ENCODE data around the gene AQP2.

AQP2 gene

DNA sequence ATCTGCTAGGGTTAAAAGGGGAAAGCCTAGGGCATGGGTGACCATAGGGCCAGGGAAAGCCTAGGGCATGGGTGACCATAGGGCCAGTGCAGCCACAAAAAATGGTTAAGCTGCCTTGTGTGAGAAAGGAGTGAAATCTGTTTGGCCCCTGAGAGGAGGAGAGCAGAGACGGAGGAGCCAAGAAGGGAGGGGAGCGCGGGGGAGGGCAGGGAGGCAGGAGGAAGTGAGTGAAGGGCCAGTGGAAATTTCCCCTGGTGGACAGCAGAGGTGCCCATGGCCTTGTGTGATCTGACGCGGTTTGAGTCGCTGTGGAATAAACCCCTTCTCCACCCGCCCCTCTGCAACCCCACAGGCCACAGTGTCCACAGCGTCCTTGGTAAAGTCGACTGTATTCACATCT lies 21.6 kb downstream of the AQP2 start:
- DNase-seq (ENCODE audit: extremely low read depth, insufficient read length), result no peak
- Histone ChIP-seq H3K36me3 (ENCODE audit: control insufficient read depth, insufficient read depth, low read length) (no peaks in the 10 kb centered on the region), H3K27me3 (replicated peaks; ENCODE audit: control insufficient read depth, insufficient read depth, low read length) (peaks cover 1% of the 10 kb centered on the region), H3K4me3 (replicated peaks; ENCODE audit: low read depth, low read length) (no peak overlapping the region)
- TF ChIP-seq, protein P1, sequence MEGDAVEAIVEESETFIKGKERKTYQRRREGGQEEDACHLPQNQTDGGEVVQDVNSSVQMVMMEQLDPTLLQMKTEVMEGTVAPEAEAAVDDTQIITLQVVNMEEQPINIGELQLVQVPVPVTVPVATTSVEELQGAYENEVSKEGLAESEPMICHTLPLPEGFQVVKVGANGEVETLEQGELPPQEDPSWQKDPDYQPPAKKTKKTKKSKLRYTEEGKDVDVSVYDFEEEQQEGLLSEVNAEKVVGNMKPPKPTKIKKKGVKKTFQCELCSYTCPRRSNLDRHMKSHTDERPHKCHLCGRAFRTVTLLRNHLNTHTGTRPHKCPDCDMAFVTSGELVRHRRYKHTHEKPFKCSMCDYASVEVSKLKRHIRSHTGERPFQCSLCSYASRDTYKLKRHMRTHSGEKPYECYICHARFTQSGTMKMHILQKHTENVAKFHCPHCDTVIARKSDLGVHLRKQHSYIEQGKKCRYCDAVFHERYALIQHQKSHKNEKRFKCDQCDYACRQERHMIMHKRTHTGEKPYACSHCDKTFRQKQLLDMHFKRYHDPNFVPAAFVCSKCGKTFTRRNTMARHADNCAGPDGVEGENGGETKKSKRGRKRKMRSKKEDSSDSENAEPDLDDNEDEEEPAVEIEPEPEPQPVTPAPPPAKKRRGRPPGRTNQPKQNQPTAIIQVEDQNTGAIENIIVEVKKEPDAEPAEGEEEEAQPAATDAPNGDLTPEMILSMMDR (IDR thresholded peaks at IDR 0.05; ENCODE audit: insufficient read depth, low read length, poor library complexity, severe bottlenecking), result no peak

DNA sequence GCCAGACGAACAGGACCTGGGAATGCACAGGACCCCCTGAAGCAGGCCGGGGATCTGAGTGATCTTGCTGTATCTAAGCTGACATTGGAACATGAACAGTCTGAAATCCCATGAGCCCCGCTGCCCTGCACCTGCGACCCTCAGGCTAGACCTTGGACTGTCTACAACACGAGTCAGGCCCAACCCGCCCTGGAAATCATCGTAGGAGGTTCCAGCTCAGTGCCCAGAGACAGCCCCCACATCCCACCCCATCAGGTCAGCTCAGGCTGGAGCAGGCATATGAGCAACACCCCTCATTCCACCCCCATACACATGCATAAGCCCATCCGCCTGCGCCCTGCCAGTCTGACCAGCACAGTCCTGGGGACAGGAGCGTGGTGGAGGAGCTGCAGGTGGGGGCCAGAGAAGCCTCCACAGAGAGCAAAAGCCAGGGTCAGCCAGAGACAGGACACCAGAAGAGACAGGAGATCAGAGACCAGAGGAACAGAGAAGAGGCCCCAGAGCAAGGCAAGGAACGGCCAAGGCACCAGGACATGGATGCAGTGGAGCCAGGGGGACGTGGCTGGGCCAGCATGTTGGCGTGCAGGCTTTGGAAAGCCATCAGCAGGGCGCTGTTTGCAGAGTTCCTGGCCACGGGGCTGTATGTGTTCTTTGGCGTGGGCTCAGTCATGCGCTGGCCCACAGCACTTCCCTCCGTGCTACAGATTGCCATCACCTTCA lies 22.3 kb downstream of the AQP2 start, which contains the start of gene AQP6:
TSS of gene AQP6 (plus strand) at position 307 of the 720 bp plus-strand sequence. CDS start at position 534, 227 bp downstream.
- H3K27me3 ChIP-seq (replicated peaks; ENCODE audit: control insufficient read depth, insufficient read depth, low read length), result peaks cover 1% of the 10 kb centered on the region
- TF ChIP-seq, protein P1 (IDR thresholded peaks at IDR 0.05; ENCODE audit: insufficient read depth, low read length, poor library complexity, severe bottlenecking), result no peak
- H3K4me3 ChIP-seq (replicated peaks; ENCODE audit: low read depth, low read length), result no peak within 1 kb of the TSS
- no peak for DNase-seq (ENCODE audit: extremely low read depth, insufficient read length)
- H3K36me3 ChIP-seq (ENCODE audit: control insufficient read depth, insufficient read depth, low read length), result no peaks in the 10 kb centered on the region

DNA sequence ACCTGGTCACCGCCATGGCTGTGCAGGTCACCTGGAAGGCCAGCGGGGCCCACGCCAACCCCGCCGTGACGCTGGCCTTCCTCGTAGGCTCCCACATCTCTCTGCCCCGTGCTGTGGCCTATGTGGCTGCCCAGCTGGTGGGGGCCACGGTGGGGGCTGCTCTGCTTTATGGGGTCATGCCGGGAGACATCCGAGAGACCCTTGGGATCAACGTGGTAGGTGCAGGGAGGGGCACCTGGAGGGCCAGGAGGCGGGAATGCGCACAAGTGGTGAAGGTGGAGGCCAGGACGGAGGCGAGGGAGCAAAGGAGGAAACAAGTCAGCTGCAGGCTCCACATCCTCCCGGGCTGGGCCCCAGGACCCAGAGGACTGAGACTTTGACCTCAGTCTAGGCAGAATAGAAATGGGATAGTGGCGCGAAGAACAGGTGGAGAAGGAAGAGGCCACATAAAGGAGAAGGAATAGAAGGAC lies 22.9 kb downstream of the AQP2 start:
- DNase-seq (ENCODE audit: extremely low read depth, insufficient read length), result no peak
- TF ChIP-seq, protein P1 (IDR thresholded peaks at IDR 0.05; ENCODE audit: insufficient read depth, low read length, poor library complexity, severe bottlenecking), result no peak
- peaks cover 1% of the 10 kb centered on the region for H3K27me3 ChIP-seq (replicated peaks; ENCODE audit: control insufficient read depth, insufficient read depth, low read length)
- no peak overlapping the region for H3K4me3 ChIP-seq (replicated peaks; ENCODE audit: low read depth, low read length)
- no peaks in the 10 kb centered on the region for H3K36me3 ChIP-seq (ENCODE audit: control insufficient read depth, insufficient read depth, low read length)

DNA sequence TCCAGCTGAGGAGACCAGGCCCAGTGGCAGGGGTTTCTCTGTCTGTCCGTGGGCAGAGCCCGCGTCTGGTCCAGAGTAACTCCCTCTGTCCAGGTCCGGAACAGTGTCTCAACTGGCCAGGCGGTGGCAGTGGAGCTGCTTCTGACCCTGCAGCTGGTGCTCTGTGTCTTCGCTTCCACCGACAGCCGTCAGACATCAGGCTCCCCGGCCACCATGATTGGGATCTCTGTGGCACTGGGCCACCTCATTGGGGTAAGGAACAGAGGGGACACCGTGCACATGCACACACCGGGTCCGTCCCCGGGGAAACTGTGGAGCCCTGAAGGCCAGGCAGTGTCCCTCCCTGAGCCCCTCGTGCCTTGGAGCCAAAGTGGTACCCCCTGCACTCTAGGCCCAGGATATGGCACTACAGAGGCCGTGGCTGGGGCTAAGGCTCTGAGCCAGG lies 23.7 kb downstream of the AQP2 start:
- Histone ChIP-seq H3K36me3 (ENCODE audit: control insufficient read depth, insufficient read depth, low read length) (no peaks in the 10 kb centered on the region), H3K27me3 (replicated peaks; ENCODE audit: control insufficient read depth, insufficient read depth, low read length) (no peaks in the 10 kb centered on the region; the same call in none of the 2 replicates), H3K4me3 (replicated peaks; ENCODE audit: low read depth, low read length) (no peak overlapping the region)
- DNase-seq (ENCODE audit: extremely low read depth, insufficient read length), result no peak
- TF ChIP-seq, protein P1 (IDR thresholded peaks at IDR 0.05; ENCODE audit: insufficient read depth, low read length, poor library complexity, severe bottlenecking), result no peak

DNA sequence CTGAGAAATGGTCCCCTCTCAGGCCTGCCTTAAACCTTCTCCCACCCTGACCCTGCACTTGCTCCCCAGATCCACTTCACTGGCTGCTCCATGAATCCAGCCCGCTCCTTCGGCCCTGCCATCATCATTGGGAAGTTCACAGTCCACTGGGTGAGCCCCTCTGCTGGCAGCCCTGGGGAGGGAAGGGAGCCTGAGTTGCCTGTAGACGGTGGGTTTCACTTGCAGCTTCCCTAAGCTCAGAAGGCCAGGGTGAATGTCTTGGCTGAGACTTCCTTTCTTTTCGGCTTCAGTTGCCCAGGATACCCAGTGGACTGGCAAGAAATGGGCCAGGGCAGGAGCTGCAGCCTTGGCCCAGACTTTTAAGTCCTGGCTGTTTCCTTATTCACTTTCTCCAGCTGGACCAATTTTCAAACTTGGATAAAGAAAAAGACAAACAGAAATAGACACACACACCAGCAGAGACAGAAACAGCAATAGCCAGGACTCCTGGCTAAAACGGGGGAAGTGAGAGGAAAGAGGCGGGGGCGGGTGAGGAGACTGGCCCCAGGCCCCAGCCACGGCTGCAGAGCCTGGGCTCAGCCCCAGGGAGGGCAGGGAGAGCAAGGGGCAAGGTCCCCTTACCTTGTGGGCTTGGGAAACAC lies 24.3 kb downstream of the AQP2 start:
- TF ChIP-seq, protein P1 (IDR thresholded peaks at IDR 0.05; ENCODE audit: insufficient read depth, low read length, poor library complexity, severe bottlenecking), result no peak
- Histone ChIP-seq H3K4me3 (replicated peaks; ENCODE audit: low read depth, low read length) (no peak overlapping the region), H3K36me3 (ENCODE audit: control insufficient read depth, insufficient read depth, low read length) (no peaks in the 10 kb centered on the region), H3K27me3 (replicated peaks; ENCODE audit: control insufficient read depth, insufficient read depth, low read length) (no peaks in the 10 kb centered on the region; the same call in 1 of the 2 replicates)
- no peak for DNase-seq (ENCODE audit: extremely low read depth, insufficient read length)

Measured in GM06990 (cell line).